ENCODE measurements around the gene DLEC1. TPM values are rescaled to one million over a fixed set of nuclear protein-coding genes. Genes with fewer than 3 reads are reported as not detected.

Gene DLEC1
- polyA plus RNA-seq, 1 experiment: 0.06 TPM

DNA sequence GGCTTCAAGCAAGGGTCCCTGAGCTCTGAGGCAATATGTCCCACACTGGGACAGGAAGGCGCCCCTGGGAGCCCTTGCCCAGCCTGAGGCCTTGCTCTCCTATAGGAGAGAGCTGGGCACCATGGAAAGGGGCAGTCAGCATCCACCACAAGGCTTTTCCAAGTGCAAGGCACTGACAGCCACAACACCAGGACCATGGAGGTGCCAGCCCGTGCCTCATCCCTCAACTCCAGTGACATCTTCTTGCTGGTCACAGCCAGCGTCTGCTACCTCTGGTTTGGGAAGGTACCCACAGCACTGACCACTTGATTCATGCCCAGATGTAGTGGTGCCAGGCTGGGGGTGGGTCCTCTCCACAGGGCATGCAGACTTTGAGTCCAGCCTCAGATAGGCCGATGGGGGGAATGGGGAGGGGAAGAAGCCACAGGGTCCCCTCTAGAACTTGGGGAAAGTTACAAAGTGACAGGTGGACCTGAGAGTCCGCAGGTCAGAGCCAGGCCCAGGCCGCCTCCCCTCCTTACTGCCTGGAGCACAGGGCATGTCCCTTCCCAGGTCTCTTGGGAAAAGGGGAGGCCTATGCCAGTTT is 36.6 kb upstream of the DLEC1 start:
- CTCF ChIA-PET: interaction anchor here (1.6 to 5.6 kb wide), 2 partner anchors 27 to 149 kb away, joined by 7 to 66 read pairs; no protein-coding TSS in a partner anchor
- no peak for DNase-seq (ENCODE audit: low read depth)
- Histone ChIP-seq H3K27me3 (ENCODE audit: control insufficient read depth, insufficient read depth, low read length) (no peaks in the 10 kb centered on the region), H3K36me3 (ENCODE audit: control insufficient read depth, insufficient read depth, low read length) (peaks cover 6% of the 10 kb centered on the region), H3K4me3 (ENCODE audit: low read depth, low read length) (no peak overlapping the region)
- TF ChIP-seq, protein P1, sequence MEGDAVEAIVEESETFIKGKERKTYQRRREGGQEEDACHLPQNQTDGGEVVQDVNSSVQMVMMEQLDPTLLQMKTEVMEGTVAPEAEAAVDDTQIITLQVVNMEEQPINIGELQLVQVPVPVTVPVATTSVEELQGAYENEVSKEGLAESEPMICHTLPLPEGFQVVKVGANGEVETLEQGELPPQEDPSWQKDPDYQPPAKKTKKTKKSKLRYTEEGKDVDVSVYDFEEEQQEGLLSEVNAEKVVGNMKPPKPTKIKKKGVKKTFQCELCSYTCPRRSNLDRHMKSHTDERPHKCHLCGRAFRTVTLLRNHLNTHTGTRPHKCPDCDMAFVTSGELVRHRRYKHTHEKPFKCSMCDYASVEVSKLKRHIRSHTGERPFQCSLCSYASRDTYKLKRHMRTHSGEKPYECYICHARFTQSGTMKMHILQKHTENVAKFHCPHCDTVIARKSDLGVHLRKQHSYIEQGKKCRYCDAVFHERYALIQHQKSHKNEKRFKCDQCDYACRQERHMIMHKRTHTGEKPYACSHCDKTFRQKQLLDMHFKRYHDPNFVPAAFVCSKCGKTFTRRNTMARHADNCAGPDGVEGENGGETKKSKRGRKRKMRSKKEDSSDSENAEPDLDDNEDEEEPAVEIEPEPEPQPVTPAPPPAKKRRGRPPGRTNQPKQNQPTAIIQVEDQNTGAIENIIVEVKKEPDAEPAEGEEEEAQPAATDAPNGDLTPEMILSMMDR (IDR thresholded peaks at IDR 0.05; ENCODE audit: insufficient read depth, low read depth, low read length): no peak
- POLR2A ChIA-PET: no interaction called here

DNA sequence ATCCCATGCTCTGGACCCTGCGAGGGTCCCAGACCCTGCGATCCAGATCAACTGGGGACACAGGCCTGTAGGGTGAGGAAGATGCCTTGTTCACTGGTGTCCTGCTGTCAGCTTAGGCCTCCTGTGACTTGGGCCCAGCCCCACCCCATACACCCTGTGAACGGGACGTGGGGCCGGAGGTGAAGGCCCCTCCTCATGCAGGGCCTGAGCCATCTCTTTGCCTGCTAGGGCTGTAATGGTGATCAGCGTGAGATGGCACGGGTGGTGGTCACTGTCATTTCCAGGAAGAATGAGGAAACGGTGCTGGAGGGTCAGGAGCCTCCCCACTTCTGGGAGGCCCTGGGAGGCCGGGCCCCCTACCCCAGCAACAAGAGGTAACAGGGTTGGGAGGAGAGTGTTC is 36.1 kb upstream of the DLEC1 start:
- no peak for DNase-seq (ENCODE audit: low read depth)

GRCh38 chr3:38003371-38003816 is 35.6 kb upstream of the DLEC1 start:
- no peak for DNase-seq (ENCODE audit: low read depth)
- POLR2A ChIA-PET: no interaction called here
- CTCF ChIA-PET: interaction anchor here (0.5 to 5.6 kb wide), 14 partner anchors 9 to 477 kb away, joined by 3 to 66 read pairs (median 4); partner anchors contain the start of gene XYLB
- no peak overlapping the region for H3K4me3 ChIP-seq (ENCODE audit: low read depth, low read length)
- TF ChIP-seq, protein P1 (IDR thresholded peaks at IDR 0.05; ENCODE audit: insufficient read depth, low read depth, low read length): peak; percentile 89
- peaks cover 7% of the 10 kb centered on the region for H3K36me3 ChIP-seq (ENCODE audit: control insufficient read depth, insufficient read depth, low read length)
- H3K27me3 ChIP-seq (ENCODE audit: control insufficient read depth, insufficient read depth, low read length): no peaks in the 10 kb centered on the region

More for the DNA sequence above, 36.1 kb upstream of the DLEC1 start:
- ChIA-PET POLR2A (no interaction called here), CTCF (interaction anchor here (1.0 to 5.6 kb wide), 5 partner anchors 11 to 149 kb away, joined by 3 to 66 read pairs (median 9); no protein-coding TSS in a partner anchor)
- Histone ChIP-seq H3K36me3 (ENCODE audit: control insufficient read depth, insufficient read depth, low read length) (peaks cover 6% of the 10 kb centered on the region), H3K4me3 (ENCODE audit: low read depth, low read length) (no peak overlapping the region), H3K27me3 (ENCODE audit: control insufficient read depth, insufficient read depth, low read length) (no peaks in the 10 kb centered on the region)
- TF ChIP-seq, protein P1 (IDR thresholded peaks at IDR 0.05; ENCODE audit: insufficient read depth, low read depth, low read length): no peak

GRCh38 chr3:38003817-38004414 is 35.1 kb upstream of the DLEC1 start:
- ChIA-PET POLR2A (no interaction called here), CTCF (interaction anchor here (0.5 to 5.6 kb wide), 14 partner anchors 9 to 476 kb away, joined by 3 to 66 read pairs (median 4); partner anchors contain the start of gene XYLB)
- no peak for DNase-seq (ENCODE audit: low read depth)
- peaks cover 7% of the 10 kb centered on the region for H3K36me3 ChIP-seq (ENCODE audit: control insufficient read depth, insufficient read depth, low read length)
- H3K4me3 ChIP-seq (ENCODE audit: low read depth, low read length): no peak overlapping the region
- no peaks in the 10 kb centered on the region for H3K27me3 ChIP-seq (ENCODE audit: control insufficient read depth, insufficient read depth, low read length)
- TF ChIP-seq, protein P1 (IDR thresholded peaks at IDR 0.05; ENCODE audit: insufficient read depth, low read depth, low read length): no peak

DNA sequence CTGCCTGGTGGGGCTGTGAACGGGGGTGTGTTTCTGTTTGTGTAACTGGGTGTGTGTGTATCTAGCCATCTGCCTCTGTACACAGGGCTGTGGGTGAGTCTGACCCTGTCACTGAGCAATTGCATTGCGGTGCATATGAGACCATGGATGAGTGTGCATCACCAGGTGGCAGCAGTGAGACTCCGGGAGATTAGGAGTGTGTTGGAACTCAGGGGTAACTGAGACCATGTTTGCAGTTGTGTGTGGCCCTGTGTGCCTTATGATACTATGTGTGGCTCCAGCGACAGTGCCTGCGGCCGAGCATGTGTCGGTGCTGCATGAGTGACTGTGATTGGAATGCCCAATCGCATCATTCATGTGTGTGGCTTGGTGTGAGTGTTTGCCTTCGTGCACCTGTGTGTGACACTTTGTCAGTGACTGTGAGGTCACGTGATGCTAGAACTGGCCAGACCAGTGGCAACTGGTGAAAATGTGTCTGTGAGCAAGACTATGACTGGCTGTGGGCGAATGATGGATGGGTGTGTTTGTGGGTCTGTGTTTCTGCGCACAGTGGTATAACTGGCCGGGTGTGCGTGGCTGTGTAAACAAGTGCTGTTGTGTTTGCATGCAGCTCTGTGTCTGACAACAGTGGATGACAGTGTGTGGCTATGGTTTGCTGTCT is 34.5 kb upstream of the DLEC1 start:
- H3K27me3 ChIP-seq (ENCODE audit: control insufficient read depth, insufficient read depth, low read length): no peaks in the 10 kb centered on the region
- H3K4me3 ChIP-seq (ENCODE audit: low read depth, low read length): no peak overlapping the region
- peaks cover 7% of the 10 kb centered on the region for H3K36me3 ChIP-seq (ENCODE audit: control insufficient read depth, insufficient read depth, low read length)
- ChIA-PET POLR2A (no interaction called here), CTCF (interaction anchor here (0.5 to 5.6 kb wide), 9 partner anchors 8 to 475 kb away, joined by 3 to 66 read pairs (median 4); no protein-coding TSS in a partner anchor)
- DNase-seq (ENCODE audit: low read depth): no peak
- TF ChIP-seq, protein P1 (IDR thresholded peaks at IDR 0.05; ENCODE audit: insufficient read depth, low read depth, low read length): peak; percentile 79

Data from BJ (cell line).